Neural progenitor cell (in vitro differentiated cells): ENCODE data around the gene IL15. TPM values are rescaled to one million over a fixed set of nuclear protein-coding genes. Genes with fewer than 3 reads are reported as not detected.

ENCODE experiments used
- DNase-seq: peaks from one replicate; pipeline ENCODE4 v3.0.0-alpha.2; 2016; ENCODE audit warnings: low spot score
- H2AFZ ChIP-seq: fragments of 200-600 bp; sonication (generic); replicated peaks from 2 replicates; pipeline ENCODE4 v1.6.1; 2016; ENCODE audit warnings: antibody characterized with exemption
- H3F3A ChIP-seq: fragments of 200-600 bp; sonication (generic); 2 replicates; pipeline ENCODE4 v1.6.1; 2016; ENCODE audit warnings: antibody characterized with exemption, low read depth
- H3K27ac ChIP-seq: fragments of 200-600 bp; sonication (generic); 2 replicates; pipeline ENCODE4 v1.5.1; 2016; ENCODE audit warnings: mild to moderate bottlenecking
- H3K27me3 ChIP-seq: fragments of 200-600 bp; sonication (generic); 2 replicates; pipeline ENCODE4 v1.6.1; 2016; ENCODE audit warnings: mild to moderate bottlenecking, moderate library complexity
- H3K36me3 ChIP-seq: fragments of 200-600 bp; sonication (generic); 2 replicates; pipeline ENCODE4 v1.5.1; 2016
- H3K4me1 ChIP-seq: fragments of 200-600 bp; sonication (generic); 2 replicates; pipeline ENCODE4 v1.6.1; 2016; ENCODE audit warnings: mixed run types
- H3K4me2 ChIP-seq: fragments of 200-600 bp; sonication (generic); 2 replicates; pipeline ENCODE4 v1.6.1; 2016
- H3K4me3 ChIP-seq: fragments of 200-600 bp; sonication (generic); 2 replicates; pipeline ENCODE4 v1.5.1; 2016
- H3K79me2 ChIP-seq: fragments of 200-600 bp; sonication (generic); 2 replicates; pipeline ENCODE4 v1.6.1; 2016; ENCODE audit warnings: low read depth
- H3K9ac ChIP-seq: fragments of 200-600 bp; sonication (generic); 2 replicates; pipeline ENCODE4 v1.6.1; 2016
- H3K9me3 ChIP-seq: fragments of 200-600 bp; sonication (generic); 2 replicates; pipeline ENCODE4 v1.5.1; 2016; ENCODE audit warnings: low read depth
- H4K20me1 ChIP-seq: fragments of 200-600 bp; sonication (generic); 2 replicates; pipeline ENCODE4 v1.6.1; 2016; ENCODE audit warnings: low read depth
- H3K27ac Mint-ChIP-seq: 3 replicates; pipeline ENCODE4 v1.8.0; 2021; ENCODE audit warnings: mixed read lengths
- H3K27me3 Mint-ChIP-seq: 2 replicates; pipeline ENCODE4 v1.8.0; 2022; ENCODE audit warnings: low read depth, mild to moderate bottlenecking, inconsistent platforms, moderate library complexity, mixed read lengths; ENCODE audit not compliant: insufficient read depth
- H3K36me3 Mint-ChIP-seq: 3 replicates; pipeline ENCODE4 v1.8.0; 2021; ENCODE audit warnings: mixed read lengths
- H3K4me1 Mint-ChIP-seq: 3 replicates; pipeline ENCODE4 v1.8.0; 2021; ENCODE audit warnings: mixed read lengths
- H3K4me3 Mint-ChIP-seq: 3 replicates; pipeline ENCODE4 v1.8.0; 2021; ENCODE audit warnings: mild to moderate bottlenecking, moderate library complexity, mixed read lengths
- H3K9me3 Mint-ChIP-seq: 3 replicates; pipeline ENCODE4 v1.8.0; 2020; ENCODE audit warnings: mixed read lengths
- CTCF ChIP-seq: fragments of 200-600 bp; sonication (generic); IDR thresholded peaks from 2 replicates; pipeline ENCODE4 v1.5.1; 2017; ENCODE audit warnings: antibody characterized with exemption, mild to moderate bottlenecking
- EZH2 ChIP-seq: fragments of 200-600 bp; sonication (generic); IDR thresholded peaks from 2 replicates; pipeline ENCODE4 v1.6.1; 2017; ENCODE audit warnings: antibody characterized with exemption, mild to moderate bottlenecking, moderate library complexity
- EZH2phosphoT487 ChIP-seq: fragments of 200-600 bp; sonication (generic); IDR thresholded peaks from 2 replicates; pipeline ENCODE4 v1.6.1; 2017; ENCODE audit warnings: antibody characterized with exemption
- total RNA-seq: library from RNA; depleted of rRNA; stranded (reverse); fragments of >200 nt; gene quantifications from 2 replicates; pipeline ENCODE4 v1.2.3, GENCODE V29; 2015; ENCODE audit warnings: low replicate concordance

IL15 gene
- total RNA-seq, 1 donor from 2014 or later: not detected

DNA sequence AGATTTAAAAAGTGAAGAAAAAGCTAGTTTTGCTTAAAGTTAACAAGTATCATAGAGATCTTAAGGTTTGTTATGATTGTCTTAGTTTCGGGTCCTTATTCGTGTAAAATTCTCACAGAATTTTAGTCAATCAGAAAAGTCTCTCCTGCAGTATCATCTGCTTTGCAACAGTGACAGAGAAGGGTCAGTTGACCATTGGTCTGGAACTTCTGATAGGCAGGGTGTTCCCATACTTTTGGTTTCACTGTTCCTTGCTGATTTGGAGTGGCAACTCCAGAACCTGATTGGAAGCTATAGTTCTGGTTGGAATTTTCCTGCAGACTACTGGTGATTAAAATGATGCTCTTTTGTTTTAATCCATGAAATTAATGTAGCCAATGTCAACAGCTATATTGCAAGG is 1.8 kb downstream of the IL15 start:
- no peak overlapping the region for H3K4me3 Mint-ChIP-seq

GRCh38 chr4:141640696-141641095 is 4.3 kb downstream of the IL15 start:
- DNase-seq: no peak
- H3K27me3 Mint-ChIP-seq: peaks cover 14% of the 10 kb centered on the region
- Histone ChIP-seq H2AFZ (no peak overlapping the region), H3K79me2 (no peaks in the 10 kb centered on the region), H3K4me1 (no peaks in the 10 kb centered on the region), H3K27me3 (peaks cover 41% of the 10 kb centered on the region), H3K27ac (no peak overlapping the region), H3K4me2 (no peak overlapping the region), H4K20me1 (no peaks in the 10 kb centered on the region), H3K36me3 (no peaks in the 10 kb centered on the region), H3K4me3 (no peak overlapping the region), H3K9me3 (no peaks in the 10 kb centered on the region), H3K9ac (no peak overlapping the region), H3F3A (no peaks in the 10 kb centered on the region)
- TF ChIP-seq EZH2phosphoT487: no peak
- no peak for TF ChIP-seq CTCF
- TF ChIP-seq EZH2: no peak
- no peaks in the 10 kb centered on the region for H3K36me3 Mint-ChIP-seq
- no peak overlapping the region for H3K27ac Mint-ChIP-seq
- H3K9me3 Mint-ChIP-seq: no peaks in the 10 kb centered on the region
- H3K4me3 Mint-ChIP-seq: no peak overlapping the region
- peaks cover 3% of the 10 kb centered on the region for H3K4me1 Mint-ChIP-seq

More for the DNA sequence above, 1.8 kb downstream of the IL15 start:
- Histone ChIP-seq H3K79me2 (no peaks in the 10 kb centered on the region), H3K9me3 (no peaks in the 10 kb centered on the region), H3K27ac (no peak overlapping the region), H3K36me3 (no peaks in the 10 kb centered on the region), H3K27me3 (peaks cover 58% of the 10 kb centered on the region), H2AFZ (no peak overlapping the region), H3F3A (no peaks in the 10 kb centered on the region), H4K20me1 (no peaks in the 10 kb centered on the region), H3K4me1 (no peaks in the 10 kb centered on the region), H3K4me3 (no peak overlapping the region), H3K9ac (no peak overlapping the region), H3K4me2 (no peak overlapping the region)
- H3K27me3 Mint-ChIP-seq: peaks cover 17% of the 10 kb centered on the region
- H3K9me3 Mint-ChIP-seq: no peaks in the 10 kb centered on the region
- no peak overlapping the region for H3K27ac Mint-ChIP-seq
- TF ChIP-seq EZH2phosphoT487 (no peak), EZH2 (no peak), CTCF (no peak)
- no peaks in the 10 kb centered on the region for H3K36me3 Mint-ChIP-seq
- peaks cover 3% of the 10 kb centered on the region for H3K4me1 Mint-ChIP-seq
- DNase-seq: no peak

DNA sequence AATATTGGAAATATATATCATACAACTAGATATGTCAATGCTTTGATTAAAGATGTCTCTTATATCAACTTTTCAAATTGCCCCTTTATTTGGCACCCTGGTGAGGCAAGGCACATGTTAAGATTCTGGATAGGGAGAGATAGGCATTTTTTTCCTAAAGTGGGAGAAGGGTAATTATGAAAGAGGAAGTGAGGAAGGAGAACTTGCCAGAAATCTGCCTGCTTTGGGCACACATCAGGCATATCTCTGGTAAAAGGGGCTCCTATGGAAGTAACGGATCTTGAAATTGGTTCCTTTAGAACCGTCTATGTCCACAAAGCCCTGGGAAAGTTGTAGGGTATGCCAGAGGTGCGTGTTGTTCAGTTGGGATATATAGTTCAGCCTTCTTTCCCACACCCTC is 5.7 kb downstream of the IL15 start:
- Histone ChIP-seq H3K9ac (no peak overlapping the region), H3F3A (no peaks in the 10 kb centered on the region), H3K27ac (no peak overlapping the region), H4K20me1 (no peaks in the 10 kb centered on the region), H3K79me2 (no peaks in the 10 kb centered on the region), H3K4me3 (no peak overlapping the region), H3K4me2 (no peak overlapping the region), H3K9me3 (no peaks in the 10 kb centered on the region), H3K4me1 (no peaks in the 10 kb centered on the region), H2AFZ (no peak overlapping the region), H3K36me3 (no peaks in the 10 kb centered on the region), H3K27me3 (peaks cover 28% of the 10 kb centered on the region)
- no peak for DNase-seq
- no peak for TF ChIP-seq EZH2
- TF ChIP-seq EZH2phosphoT487: no peak
- TF ChIP-seq CTCF: no peak
- Mint-ChIP-seq H3K4me3 (no peak overlapping the region), H3K4me1 (peaks cover 2% of the 10 kb centered on the region), H3K27me3 (peaks cover 5% of the 10 kb centered on the region), H3K36me3 (no peaks in the 10 kb centered on the region), H3K9me3 (no peaks in the 10 kb centered on the region), H3K27ac (no peak overlapping the region)

DNA sequence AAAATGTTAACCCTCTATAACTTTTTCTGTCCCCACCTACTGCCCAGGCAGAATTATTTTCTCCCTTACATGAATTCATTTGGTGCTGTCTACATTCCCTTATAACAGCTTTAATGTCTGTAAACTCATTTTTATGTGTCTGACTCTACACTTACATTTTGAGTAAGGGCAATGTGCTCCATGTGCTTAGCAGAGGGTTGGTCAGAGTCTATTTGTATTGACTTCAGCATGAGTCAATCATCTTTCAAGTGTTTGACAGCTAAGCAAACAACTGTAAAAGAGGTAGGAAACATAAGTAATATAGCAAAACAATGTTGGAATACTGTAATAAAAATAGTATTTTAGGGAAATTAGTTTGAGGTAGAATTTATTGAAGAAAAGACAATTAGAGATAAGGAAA is 6.3 kb downstream of the IL15 start:
- no peaks in the 10 kb centered on the region for H3K4me1 ChIP-seq
- H3F3A ChIP-seq: no peaks in the 10 kb centered on the region
- Mint-ChIP-seq H3K4me3 (no peak overlapping the region), H3K27ac (no peak overlapping the region), H3K4me1 (no peaks in the 10 kb centered on the region), H3K27me3 (peaks cover 2% of the 10 kb centered on the region), H3K9me3 (no peaks in the 10 kb centered on the region), H3K36me3 (no peaks in the 10 kb centered on the region)
- no peak for TF ChIP-seq EZH2phosphoT487
- no peak for TF ChIP-seq CTCF
- TF ChIP-seq EZH2: no peak
- H4K20me1 ChIP-seq: no peaks in the 10 kb centered on the region
- no peaks in the 10 kb centered on the region for H3K79me2 ChIP-seq
- no peak overlapping the region for H3K4me3 ChIP-seq
- H3K4me2 ChIP-seq: no peak overlapping the region
- H3K36me3 ChIP-seq: no peaks in the 10 kb centered on the region
- no peak overlapping the region for H3K27ac ChIP-seq
- DNase-seq: no peak
- H3K9ac ChIP-seq: no peak overlapping the region
- H3K9me3 ChIP-seq: no peaks in the 10 kb centered on the region
- peaks cover 21% of the 10 kb centered on the region for H3K27me3 ChIP-seq
- H2AFZ ChIP-seq: no peak overlapping the region
